ENCODE results near the gene ALPG.
"Not testable (repeated sequence)": the region's sequence is repeated elsewhere in the genome, so short reads cannot be mapped to it uniquely, and the experiment has no call there.

The ALPG gene

DNA sequence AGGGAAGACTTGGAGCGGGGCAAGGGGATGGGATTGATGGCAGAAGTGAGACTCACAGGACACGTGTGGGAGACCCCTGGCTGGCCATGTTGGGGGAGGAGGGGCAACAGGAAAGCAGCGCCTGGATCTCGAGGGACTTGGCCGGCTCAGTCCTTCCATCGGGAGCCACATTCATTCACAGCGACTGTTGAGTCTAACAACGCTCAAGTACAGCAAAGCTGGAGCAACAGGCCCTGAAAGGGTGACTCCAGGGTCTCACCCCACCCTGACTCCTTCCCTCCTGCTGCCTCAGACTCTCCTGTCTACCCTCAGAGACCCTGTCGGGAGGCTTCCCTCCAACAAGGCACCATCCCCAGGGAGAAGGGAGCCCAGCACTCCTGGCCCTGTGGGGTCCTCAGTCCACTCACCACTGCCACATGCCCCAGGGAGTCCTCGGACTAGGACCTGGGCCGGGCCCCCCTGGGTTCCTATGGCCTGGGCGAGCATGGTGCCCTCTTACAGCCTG, 34.6 kb downstream of the ALPG start:
- Histone ChIP-seq H3K27me3 (ENCODE audit: low read length) (no peaks in the 10 kb centered on the region), H3K4me3 (ENCODE audit: insufficient read depth, low read length, poor library complexity, severe bottlenecking) (no peak overlapping the region), H4K20me1 (ENCODE audit: low read depth, low read length) (no peaks in the 10 kb centered on the region), H3K9me2 (replicated peaks; ENCODE audit: insufficient read depth, low read length) (no peaks in the 10 kb centered on the region), H3K9me3 (ENCODE audit: insufficient read depth, low read length) (no peaks in the 10 kb centered on the region), H3K79me2 (ENCODE audit: insufficient read depth, low read length) (no peaks in the 10 kb centered on the region), H3F3A (ENCODE audit: insufficient read depth) (no peaks in the 10 kb centered on the region), H3K9ac (ENCODE audit: low read length) (no peak overlapping the region), H3K4me2 (ENCODE audit: low read depth, low read length, poor library complexity, severe bottlenecking) (no peak overlapping the region), H2AFZ (ENCODE audit: low read depth, low read length, severe bottlenecking) (no peak overlapping the region), H3K27ac (ENCODE audit: low read depth, low read length) (no peak overlapping the region), H3K36me3 (ENCODE audit: low read length) (no peaks in the 10 kb centered on the region)
- TF ChIP-seq, protein P1, sequence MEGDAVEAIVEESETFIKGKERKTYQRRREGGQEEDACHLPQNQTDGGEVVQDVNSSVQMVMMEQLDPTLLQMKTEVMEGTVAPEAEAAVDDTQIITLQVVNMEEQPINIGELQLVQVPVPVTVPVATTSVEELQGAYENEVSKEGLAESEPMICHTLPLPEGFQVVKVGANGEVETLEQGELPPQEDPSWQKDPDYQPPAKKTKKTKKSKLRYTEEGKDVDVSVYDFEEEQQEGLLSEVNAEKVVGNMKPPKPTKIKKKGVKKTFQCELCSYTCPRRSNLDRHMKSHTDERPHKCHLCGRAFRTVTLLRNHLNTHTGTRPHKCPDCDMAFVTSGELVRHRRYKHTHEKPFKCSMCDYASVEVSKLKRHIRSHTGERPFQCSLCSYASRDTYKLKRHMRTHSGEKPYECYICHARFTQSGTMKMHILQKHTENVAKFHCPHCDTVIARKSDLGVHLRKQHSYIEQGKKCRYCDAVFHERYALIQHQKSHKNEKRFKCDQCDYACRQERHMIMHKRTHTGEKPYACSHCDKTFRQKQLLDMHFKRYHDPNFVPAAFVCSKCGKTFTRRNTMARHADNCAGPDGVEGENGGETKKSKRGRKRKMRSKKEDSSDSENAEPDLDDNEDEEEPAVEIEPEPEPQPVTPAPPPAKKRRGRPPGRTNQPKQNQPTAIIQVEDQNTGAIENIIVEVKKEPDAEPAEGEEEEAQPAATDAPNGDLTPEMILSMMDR (IDR thresholded peaks at IDR 0.05; ENCODE audit: insufficient read depth, low read length, poor library complexity, severe bottlenecking), result no peak
- TF ChIP-seq EZH2phosphoT487 (conservative IDR thresholded peaks at IDR 0.05; ENCODE audit: low read length), result no peak

DNA sequence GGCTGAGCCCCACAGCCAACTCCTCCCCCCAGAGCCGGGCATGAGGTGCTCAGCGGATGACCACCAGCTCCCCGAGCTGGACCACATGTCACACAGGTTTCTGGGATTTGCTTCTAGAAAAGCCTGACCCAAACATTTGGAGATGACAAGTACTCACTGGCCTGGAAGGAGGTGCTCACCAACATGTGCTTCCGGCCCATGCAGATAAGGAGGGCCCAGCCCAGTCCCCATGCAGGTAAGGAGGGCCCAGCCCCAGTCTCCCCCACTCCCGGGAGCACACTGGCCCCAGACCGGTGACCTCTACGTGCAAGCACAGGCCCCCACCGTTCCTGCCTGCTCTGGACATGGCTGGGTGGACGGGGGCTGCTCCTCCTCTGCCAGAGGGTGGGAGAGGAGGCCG, 35.3 kb downstream of the ALPG start:
- not testable (repeated sequence) for H3K9me3 ChIP-seq (ENCODE audit: insufficient read depth, low read length); H3F3A ChIP-seq (ENCODE audit: insufficient read depth); H3K79me2 ChIP-seq (ENCODE audit: insufficient read depth, low read length); H3K27me3 ChIP-seq (ENCODE audit: low read length); H3K4me3 ChIP-seq (ENCODE audit: insufficient read depth, low read length, poor library complexity, severe bottlenecking); H3K27ac ChIP-seq (ENCODE audit: low read depth, low read length); H2AFZ ChIP-seq (ENCODE audit: low read depth, low read length, severe bottlenecking); H3K4me2 ChIP-seq (ENCODE audit: low read depth, low read length, poor library complexity, severe bottlenecking); H3K36me3 ChIP-seq (ENCODE audit: low read length); H4K20me1 ChIP-seq (ENCODE audit: low read depth, low read length); H3K9ac ChIP-seq (ENCODE audit: low read length); H3K9me2 ChIP-seq (replicated peaks; ENCODE audit: insufficient read depth, low read length)

DNA sequence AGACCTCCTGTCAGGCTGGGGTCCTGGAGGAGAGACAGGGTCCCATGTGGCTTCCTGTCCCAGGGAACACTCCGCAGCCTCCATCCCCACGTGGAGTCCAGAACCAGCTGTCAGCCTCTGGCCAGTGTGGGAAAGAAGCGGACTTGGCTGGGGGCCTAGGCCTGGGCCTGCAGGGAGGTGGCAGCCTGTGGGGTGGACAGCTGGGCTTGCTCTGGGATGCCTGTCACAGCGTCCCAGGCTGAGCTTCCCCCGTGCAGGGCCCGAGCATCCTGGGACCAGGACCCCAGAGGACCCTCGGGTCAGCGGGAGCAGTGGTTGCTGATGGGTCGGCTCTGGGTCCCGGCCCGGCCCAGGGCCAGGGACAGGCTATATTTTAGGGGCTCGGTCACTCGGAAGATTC, 35.8 kb downstream of the ALPG start:
- not testable (repeated sequence) for H3K27me3 ChIP-seq (ENCODE audit: low read length); H3K9ac ChIP-seq (ENCODE audit: low read length); H3K4me3 ChIP-seq (ENCODE audit: insufficient read depth, low read length, poor library complexity, severe bottlenecking); H3K9me2 ChIP-seq (replicated peaks; ENCODE audit: insufficient read depth, low read length); H2AFZ ChIP-seq (ENCODE audit: low read depth, low read length, severe bottlenecking); H3F3A ChIP-seq (ENCODE audit: insufficient read depth); H3K36me3 ChIP-seq (ENCODE audit: low read length); H3K79me2 ChIP-seq (ENCODE audit: insufficient read depth, low read length); H4K20me1 ChIP-seq (ENCODE audit: low read depth, low read length); H3K27ac ChIP-seq (ENCODE audit: low read depth, low read length); H3K4me2 ChIP-seq (ENCODE audit: low read depth, low read length, poor library complexity, severe bottlenecking); H3K9me3 ChIP-seq (ENCODE audit: insufficient read depth, low read length)

- not testable (repeated sequence) for H3K9ac ChIP-seq (ENCODE audit: low read length); H3K27me3 ChIP-seq (ENCODE audit: low read length); H3K27ac ChIP-seq (ENCODE audit: low read depth, low read length); H3K9me3 ChIP-seq (ENCODE audit: insufficient read depth, low read length); H3F3A ChIP-seq (ENCODE audit: insufficient read depth); H3K9me2 ChIP-seq (replicated peaks; ENCODE audit: insufficient read depth, low read length); H3K79me2 ChIP-seq (ENCODE audit: insufficient read depth, low read length); H3K4me2 ChIP-seq (ENCODE audit: low read depth, low read length, poor library complexity, severe bottlenecking); H2AFZ ChIP-seq (ENCODE audit: low read depth, low read length, severe bottlenecking); H3K4me3 ChIP-seq (ENCODE audit: insufficient read depth, low read length, poor library complexity, severe bottlenecking); H3K36me3 ChIP-seq (ENCODE audit: low read length); H4K20me1 ChIP-seq (ENCODE audit: low read depth, low read length)
These were observed 36.4 kb downstream of the ALPG start for GRCh38 chr2:232443047-232443446.

GRCh38 chr2:232443669-232444408, 37.2 kb downstream of the ALPG start:
- not testable (repeated sequence) for H3K79me2 ChIP-seq (ENCODE audit: insufficient read depth, low read length); H3K9me3 ChIP-seq (ENCODE audit: insufficient read depth, low read length); H3K27me3 ChIP-seq (ENCODE audit: low read length); H3K4me3 ChIP-seq (ENCODE audit: insufficient read depth, low read length, poor library complexity, severe bottlenecking); H3K27ac ChIP-seq (ENCODE audit: low read depth, low read length); H4K20me1 ChIP-seq (ENCODE audit: low read depth, low read length); H3K4me2 ChIP-seq (ENCODE audit: low read depth, low read length, poor library complexity, severe bottlenecking); H3K9me2 ChIP-seq (replicated peaks; ENCODE audit: insufficient read depth, low read length); H3F3A ChIP-seq (ENCODE audit: insufficient read depth); H3K36me3 ChIP-seq (ENCODE audit: low read length); H3K9ac ChIP-seq (ENCODE audit: low read length); H2AFZ ChIP-seq (ENCODE audit: low read depth, low read length, severe bottlenecking)
